Measurements from ENCODE around the gene COPS7B. TPM values are rescaled to one million over a fixed set of nuclear protein-coding genes. Genes with fewer than 3 reads are reported as not detected.

Gene COPS7B
- total RNA-seq, 1 experiment from 2014 or later = 57.1 TPM

GRCh38 chr2:231791107-231791506 is 4.9 kb downstream of the COPS7B start (continued):
- no peak for TF ChIP-seq JAZF1 (CRISPR knock-in tag; IDR thresholded peaks at IDR 0.05)
- no peak for TF ChIP-seq NFE2L1 (CRISPR knock-in tag; IDR thresholded peaks at IDR 0.05)
- TF ChIP-seq, protein P1, sequence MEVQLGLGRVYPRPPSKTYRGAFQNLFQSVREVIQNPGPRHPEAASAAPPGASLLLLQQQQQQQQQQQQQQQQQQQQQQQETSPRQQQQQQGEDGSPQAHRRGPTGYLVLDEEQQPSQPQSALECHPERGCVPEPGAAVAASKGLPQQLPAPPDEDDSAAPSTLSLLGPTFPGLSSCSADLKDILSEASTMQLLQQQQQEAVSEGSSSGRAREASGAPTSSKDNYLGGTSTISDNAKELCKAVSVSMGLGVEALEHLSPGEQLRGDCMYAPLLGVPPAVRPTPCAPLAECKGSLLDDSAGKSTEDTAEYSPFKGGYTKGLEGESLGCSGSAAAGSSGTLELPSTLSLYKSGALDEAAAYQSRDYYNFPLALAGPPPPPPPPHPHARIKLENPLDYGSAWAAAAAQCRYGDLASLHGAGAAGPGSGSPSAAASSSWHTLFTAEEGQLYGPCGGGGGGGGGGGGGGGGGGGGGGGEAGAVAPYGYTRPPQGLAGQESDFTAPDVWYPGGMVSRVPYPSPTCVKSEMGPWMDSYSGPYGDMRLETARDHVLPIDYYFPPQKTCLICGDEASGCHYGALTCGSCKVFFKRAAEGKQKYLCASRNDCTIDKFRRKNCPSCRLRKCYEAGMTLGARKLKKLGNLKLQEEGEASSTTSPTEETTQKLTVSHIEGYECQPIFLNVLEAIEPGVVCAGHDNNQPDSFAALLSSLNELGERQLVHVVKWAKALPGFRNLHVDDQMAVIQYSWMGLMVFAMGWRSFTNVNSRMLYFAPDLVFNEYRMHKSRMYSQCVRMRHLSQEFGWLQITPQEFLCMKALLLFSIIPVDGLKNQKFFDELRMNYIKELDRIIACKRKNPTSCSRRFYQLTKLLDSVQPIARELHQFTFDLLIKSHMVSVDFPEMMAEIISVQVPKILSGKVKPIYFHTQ (CRISPR knock-in tag; IDR thresholded peaks at IDR 0.05) = no peak
- TF ChIP-seq ZNF232 (CRISPR knock-in tag; IDR thresholded peaks at IDR 0.05) = no peak

- no peak for TF ChIP-seq ZNF425 (CRISPR knock-in tag; conservative IDR thresholded peaks at IDR 0.05)
- no peak for TF ChIP-seq ZNF232 (CRISPR knock-in tag; IDR thresholded peaks at IDR 0.05)
- TF ChIP-seq CREM (CRISPR knock-in tag; IDR thresholded peaks at IDR 0.05) = no peak
- TF ChIP-seq ZNF396 (CRISPR knock-in tag; IDR thresholded peaks at IDR 0.05; ENCODE audit: borderline replicate concordance) = no peak
- no peak for TF ChIP-seq TEAD1 (CRISPR knock-in tag; IDR thresholded peaks at IDR 0.05)
- no peak for TF ChIP-seq ELF4 (CRISPR knock-in tag; IDR thresholded peaks at IDR 0.05; ENCODE audit: low read depth)
- TF ChIP-seq AFF4 (CRISPR knock-in tag; IDR thresholded peaks at IDR 0.05; ENCODE audit: borderline replicate concordance) = no peak
- TF ChIP-seq GABPB1 (CRISPR knock-in tag; IDR thresholded peaks at IDR 0.05) = no peak
- no peak for TF ChIP-seq NFE2L1 (CRISPR knock-in tag; IDR thresholded peaks at IDR 0.05)
- no peak for TF ChIP-seq ZNF416 (CRISPR knock-in tag; IDR thresholded peaks at IDR 0.05)
- TF ChIP-seq E2F4 (CRISPR knock-in tag; IDR thresholded peaks at IDR 0.05; ENCODE audit: borderline replicate concordance, low read depth) = no peak
- TF ChIP-seq KAT7 (CRISPR knock-in tag; IDR thresholded peaks at IDR 0.05; ENCODE audit: borderline replicate concordance) = no peak
- TF ChIP-seq GTF2I (CRISPR knock-in tag; conservative IDR thresholded peaks at IDR 0.05) = no peak
- no peak for TF ChIP-seq E2F1 (CRISPR knock-in tag; IDR thresholded peaks at IDR 0.05)
- no peak for TF ChIP-seq E2F5 (CRISPR knock-in tag; IDR thresholded peaks at IDR 0.05)
- TF ChIP-seq NR2C2 (CRISPR knock-in tag; IDR thresholded peaks at IDR 0.05) = no peak
- TF ChIP-seq ZMAT4 (CRISPR knock-in tag; IDR thresholded peaks at IDR 0.05) = no peak
- peaks cover 48% of the 10 kb centered on the region for H3K36me3 Mint-ChIP-seq
- ATAC-seq = no peak
- no peaks in the 10 kb centered on the region for H3K4me1 Mint-ChIP-seq
- ChIA-PET CTCF (interaction anchor here (0.7 to 1.7 kb wide), 3 partner anchors 9 to 120 kb away, joined by 4 to 13 read pairs (median 4); partner anchors contain the start of gene COPS7B), POLR2A (no interaction called here)
- H3K9me3 Mint-ChIP-seq = no peaks in the 10 kb centered on the region
- no peak overlapping the region for H3K27ac Mint-ChIP-seq
- H3K27me3 Mint-ChIP-seq (ENCODE audit: low read depth) = no peaks in the 10 kb centered on the region
- no peak overlapping the region for H3K4me3 Mint-ChIP-seq
- DNase-seq (ENCODE audit: low spot score) = no peak
Measured at GRCh38 chr2:231794383-231794782, 8.1 kb downstream of the COPS7B start.

All from WTC11 (cell line).